ENCODE data around the gene RPRD1A. TPM values are rescaled to one million over a fixed set of nuclear protein-coding genes. Genes with fewer than 3 reads are reported as not detected.

The RPRD1A gene
- 48.9 and 51.6 TPM in 2 replicates for total RNA-seq

GRCh38 chr18:36067055-36067957, at the start of gene RPRD1A:
RPRD1A (minus strand) TSS chr18:36067559; CDS start chr18:36067404, 155 bp downstream.

GRCh38 chr18:35972197-35973000, 95.0 kb downstream of the RPRD1A start, which contains the start of gene RMP24:
RMP24 (plus strand) TSS chr18:35972679.

Other genes with a start within 250 kb of the RPRD1A start
- 19.9 and 46.8 TPM in 2 replicates for gene SLC39A6, start 61.8 kb upstream of the RPRD1A start, total RNA-seq
- 117 and 142 TPM in 2 replicates for gene ELP2, start 62.3 kb upstream of the RPRD1A start, total RNA-seq
- 0.63 and 1.6 TPM in 2 replicates for gene MOCOS, start 119.9 kb upstream of the RPRD1A start, total RNA-seq
- 0.94 and 4.0 TPM in 2 replicates for gene FHOD3, start 230.2 kb upstream of the RPRD1A start, total RNA-seq